ENCODE data around the gene MISFA.

GRCh38 chr11:18600915-18601569 lies 1.5 kb downstream of the MISFA start:
- TF ChIP-seq, protein P1, sequence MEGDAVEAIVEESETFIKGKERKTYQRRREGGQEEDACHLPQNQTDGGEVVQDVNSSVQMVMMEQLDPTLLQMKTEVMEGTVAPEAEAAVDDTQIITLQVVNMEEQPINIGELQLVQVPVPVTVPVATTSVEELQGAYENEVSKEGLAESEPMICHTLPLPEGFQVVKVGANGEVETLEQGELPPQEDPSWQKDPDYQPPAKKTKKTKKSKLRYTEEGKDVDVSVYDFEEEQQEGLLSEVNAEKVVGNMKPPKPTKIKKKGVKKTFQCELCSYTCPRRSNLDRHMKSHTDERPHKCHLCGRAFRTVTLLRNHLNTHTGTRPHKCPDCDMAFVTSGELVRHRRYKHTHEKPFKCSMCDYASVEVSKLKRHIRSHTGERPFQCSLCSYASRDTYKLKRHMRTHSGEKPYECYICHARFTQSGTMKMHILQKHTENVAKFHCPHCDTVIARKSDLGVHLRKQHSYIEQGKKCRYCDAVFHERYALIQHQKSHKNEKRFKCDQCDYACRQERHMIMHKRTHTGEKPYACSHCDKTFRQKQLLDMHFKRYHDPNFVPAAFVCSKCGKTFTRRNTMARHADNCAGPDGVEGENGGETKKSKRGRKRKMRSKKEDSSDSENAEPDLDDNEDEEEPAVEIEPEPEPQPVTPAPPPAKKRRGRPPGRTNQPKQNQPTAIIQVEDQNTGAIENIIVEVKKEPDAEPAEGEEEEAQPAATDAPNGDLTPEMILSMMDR (IDR thresholded peaks at IDR 0.05), result no peak
- no peak for TF ChIP-seq POLR2A (IDR thresholded peaks at IDR 0.05)
